GM23338 (cell line): Measurements from ENCODE around the gene UBE2G1. TPM values are rescaled to one million over a fixed set of nuclear protein-coding genes. Genes with fewer than 3 reads are reported as not detected.

Experiments used
- ATAC-seq: fragments of 200-7000 bp; cut with Tn5 transposase; 3 replicates; pipeline ENCODE4 v1.9.1; 2020
- DNase-seq: peaks from one replicate; pipeline ENCODE4 v3.0.0-alpha.2; 2015; ENCODE audit warnings: low spot score
- H2AFZ ChIP-seq: fragments of 200-600 bp; sonication (generic); 2 replicates; pipeline ENCODE4 v1.8.0; 2016; ENCODE audit warnings: antibody characterized with exemption, mild to moderate bottlenecking, moderate library complexity
- H3F3A ChIP-seq: fragments of 200-600 bp; sonication (generic); replicated peaks from 2 replicates; pipeline ENCODE4 v1.8.0; 2017; ENCODE audit warnings: antibody characterized with exemption, mixed run types, low read depth
- H3K27ac ChIP-seq: fragments of 200-600 bp; sonication (generic); 2 replicates; pipeline ENCODE4 v1.6.1; 2016; ENCODE audit warnings: low read depth
- H3K27me3 ChIP-seq: fragments of 200-600 bp; sonication (generic); 2 replicates; pipeline ENCODE4 v1.8.0; 2016; ENCODE audit warnings: mild to moderate bottlenecking, mixed run types, moderate library complexity; ENCODE audit not compliant: insufficient read depth
- H3K36me3 ChIP-seq: fragments of 200-600 bp; sonication (generic); 2 replicates; pipeline ENCODE4 v1.8.0; 2016; ENCODE audit warnings: mild to moderate bottlenecking; ENCODE audit not compliant: insufficient read depth
- H3K4me1 ChIP-seq: fragments of 200-600 bp; sonication (generic); 2 replicates; pipeline ENCODE4 v1.8.0; 2016; ENCODE audit warnings: mild to moderate bottlenecking, moderate library complexity; ENCODE audit not compliant: insufficient read depth
- H3K4me2 ChIP-seq: fragments of 200-600 bp; sonication (generic); 2 replicates; pipeline ENCODE4 v1.7.1; 2017; ENCODE audit warnings: mixed run types
- H3K4me3 ChIP-seq: fragments of 200-600 bp; sonication (generic); 2 replicates; pipeline ENCODE4 v1.6.1; 2016; ENCODE audit warnings: mixed run types
- H3K79me2 ChIP-seq: fragments of 200-600 bp; sonication (generic); replicated peaks from 2 replicates; pipeline ENCODE4 v1.8.0; 2017; ENCODE audit warnings: mild to moderate bottlenecking; ENCODE audit not compliant: insufficient read depth
- H3K9me2 ChIP-seq: fragments of 200-600 bp; sonication (generic); 2 replicates; pipeline ENCODE4 v1.8.0; 2017; ENCODE audit not compliant: insufficient read depth
- H4K20me1 ChIP-seq: fragments of 200-600 bp; sonication (generic); replicated peaks from 2 replicates; pipeline ENCODE4 v1.8.0; 2017; ENCODE audit warnings: mild to moderate bottlenecking; ENCODE audit not compliant: insufficient read depth
- H3K27ac Mint-ChIP-seq: 2 replicates; pipeline ENCODE4 v1.8.0; 2020; ENCODE audit warnings: inconsistent platforms, mild to moderate bottlenecking, moderate library complexity, mixed read lengths
- H3K27me3 Mint-ChIP-seq: 3 replicates; pipeline ENCODE4 v1.8.0; 2022; ENCODE audit warnings: low read depth, mild to moderate bottlenecking, moderate library complexity, mixed read lengths, inconsistent platforms; ENCODE audit not compliant: insufficient read depth, poor library complexity
- H3K36me3 Mint-ChIP-seq: 3 replicates; pipeline ENCODE4 v1.8.0; 2021; ENCODE audit warnings: low read depth, mild to moderate bottlenecking, inconsistent platforms, moderate library complexity, mixed read lengths
- H3K4me1 Mint-ChIP-seq: 3 replicates; pipeline ENCODE4 v1.8.0; 2020; ENCODE audit warnings: mild to moderate bottlenecking, inconsistent platforms, mixed read lengths
- H3K4me3 Mint-ChIP-seq: 3 replicates; pipeline ENCODE4 v1.8.0; 2021; ENCODE audit warnings: moderate library complexity, mild to moderate bottlenecking, inconsistent platforms, mixed read lengths
- H3K9me3 Mint-ChIP-seq: 3 replicates; pipeline ENCODE4 v1.8.0; 2020; ENCODE audit warnings: moderate library complexity, mild to moderate bottlenecking, inconsistent platforms, mixed read lengths
- CREB1 ChIP-seq: fragments of 250-450 bp; sonication (Bioruptor Pico); IDR thresholded peaks from 2 replicates; pipeline ENCODE4 v1.5.0; 2020; ENCODE audit warnings: low read depth, mild to moderate bottlenecking, moderate library complexity
- EZH2 ChIP-seq: fragments of 200-600 bp; sonication (generic); IDR thresholded peaks from one replicate; pipeline ENCODE4 v1.8.0; 2017; ENCODE audit warnings: antibody characterized with exemption, mild to moderate bottlenecking, low read depth; ENCODE audit not compliant: unreplicated experiment
- EZH2phosphoT487 ChIP-seq: fragments of 200-600 bp; sonication (generic); IDR thresholded peaks from one replicate; pipeline ENCODE4 v1.8.1; 2018; ENCODE audit warnings: antibody characterized with exemption; ENCODE audit not compliant: unreplicated experiment
- JUNB ChIP-seq: IDR thresholded peaks from one replicate; pipeline ENCODE4 v1.6.1; 2016; ENCODE audit warnings: antibody characterized with exemption; ENCODE audit not compliant: unreplicated experiment
- NANOG ChIP-seq: IDR thresholded peaks from 2 replicates; pipeline ENCODE4 v1.6.1; 2016; ENCODE audit warnings: antibody characterized with exemption, borderline replicate concordance
- POLR2AphosphoS5 ChIP-seq: IDR thresholded peaks from 2 replicates; pipeline ENCODE4 v1.6.1; 2016; ENCODE audit warnings: antibody characterized with exemption, low read depth
- STAT1 ChIP-seq: IDR thresholded peaks from one replicate; pipeline ENCODE4 v1.6.1; 2016; ENCODE audit warnings: antibody characterized with exemption; ENCODE audit not compliant: unreplicated experiment
- ZNF331 ChIP-seq: fragments of 250-450 bp; sonication (Bioruptor Pico); IDR thresholded peaks from 2 replicates; pipeline ENCODE4 v1.5.0; 2020; ENCODE audit warnings: low read depth, mild to moderate bottlenecking, moderate library complexity
- polyA plus RNA-seq: library from polyadenylated mRNA; unstranded; fragments of >200 nt; fragmentation: Nextera tagmentation; extraction: Ambion mirVana; gene quantifications from 2 replicates; pipeline ENCODE4 v1.2.1, GENCODE V29; 2016
- total RNA-seq: library from RNA; depleted of rRNA; stranded (reverse); fragments of >200 nt; shearing (Covaris generic); gene quantifications from 2 replicates; pipeline ENCODE4 v1.2.3, GENCODE V29; 2014
- TF ChIP-seq, protein P1 (sequence below): fragments of 250-450 bp; sonication (Bioruptor Pico); IDR thresholded peaks from 2 replicates; pipeline ENCODE4 v1.5.0; 2020; ENCODE audit warnings: mild to moderate bottlenecking, moderate library complexity
- TF ChIP-seq, protein P2 (sequence below): IDR thresholded peaks from 2 replicates; pipeline ENCODE4 v1.6.1; 2016; ENCODE audit warnings: antibody characterized with exemption
- TF ChIP-seq, protein P3 (sequence below): IDR thresholded peaks from one replicate; pipeline ENCODE4 v1.6.1; 2018; ENCODE audit warnings: antibody characterized with exemption; ENCODE audit not compliant: unreplicated experiment

Gene UBE2G1
- total and polyA plus RNA-seq, 2 experiments from 2014 or later, result 71.9 to 145 TPM

DNA sequence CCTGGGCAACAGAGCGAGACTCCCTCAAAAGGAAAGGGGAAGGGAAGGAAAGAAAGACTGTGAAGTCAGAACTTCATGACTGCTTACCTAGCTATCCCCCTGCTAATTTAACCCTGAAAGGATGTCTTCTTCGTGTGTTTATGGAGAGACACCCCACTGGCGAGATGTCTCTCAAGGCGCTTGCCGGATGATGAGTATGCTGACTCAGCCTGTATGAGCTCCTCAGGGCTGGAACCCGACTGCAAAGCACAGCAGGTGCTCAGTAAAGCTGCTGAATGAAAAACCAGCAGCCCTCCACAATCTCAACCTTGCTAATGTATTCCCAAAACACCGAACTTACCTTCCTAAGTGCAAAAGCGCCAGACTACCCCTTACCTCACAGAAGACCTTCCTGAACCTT is 105.0 kb downstream of the UBE2G1 start (continued):
- TF ChIP-seq, protein P1, sequence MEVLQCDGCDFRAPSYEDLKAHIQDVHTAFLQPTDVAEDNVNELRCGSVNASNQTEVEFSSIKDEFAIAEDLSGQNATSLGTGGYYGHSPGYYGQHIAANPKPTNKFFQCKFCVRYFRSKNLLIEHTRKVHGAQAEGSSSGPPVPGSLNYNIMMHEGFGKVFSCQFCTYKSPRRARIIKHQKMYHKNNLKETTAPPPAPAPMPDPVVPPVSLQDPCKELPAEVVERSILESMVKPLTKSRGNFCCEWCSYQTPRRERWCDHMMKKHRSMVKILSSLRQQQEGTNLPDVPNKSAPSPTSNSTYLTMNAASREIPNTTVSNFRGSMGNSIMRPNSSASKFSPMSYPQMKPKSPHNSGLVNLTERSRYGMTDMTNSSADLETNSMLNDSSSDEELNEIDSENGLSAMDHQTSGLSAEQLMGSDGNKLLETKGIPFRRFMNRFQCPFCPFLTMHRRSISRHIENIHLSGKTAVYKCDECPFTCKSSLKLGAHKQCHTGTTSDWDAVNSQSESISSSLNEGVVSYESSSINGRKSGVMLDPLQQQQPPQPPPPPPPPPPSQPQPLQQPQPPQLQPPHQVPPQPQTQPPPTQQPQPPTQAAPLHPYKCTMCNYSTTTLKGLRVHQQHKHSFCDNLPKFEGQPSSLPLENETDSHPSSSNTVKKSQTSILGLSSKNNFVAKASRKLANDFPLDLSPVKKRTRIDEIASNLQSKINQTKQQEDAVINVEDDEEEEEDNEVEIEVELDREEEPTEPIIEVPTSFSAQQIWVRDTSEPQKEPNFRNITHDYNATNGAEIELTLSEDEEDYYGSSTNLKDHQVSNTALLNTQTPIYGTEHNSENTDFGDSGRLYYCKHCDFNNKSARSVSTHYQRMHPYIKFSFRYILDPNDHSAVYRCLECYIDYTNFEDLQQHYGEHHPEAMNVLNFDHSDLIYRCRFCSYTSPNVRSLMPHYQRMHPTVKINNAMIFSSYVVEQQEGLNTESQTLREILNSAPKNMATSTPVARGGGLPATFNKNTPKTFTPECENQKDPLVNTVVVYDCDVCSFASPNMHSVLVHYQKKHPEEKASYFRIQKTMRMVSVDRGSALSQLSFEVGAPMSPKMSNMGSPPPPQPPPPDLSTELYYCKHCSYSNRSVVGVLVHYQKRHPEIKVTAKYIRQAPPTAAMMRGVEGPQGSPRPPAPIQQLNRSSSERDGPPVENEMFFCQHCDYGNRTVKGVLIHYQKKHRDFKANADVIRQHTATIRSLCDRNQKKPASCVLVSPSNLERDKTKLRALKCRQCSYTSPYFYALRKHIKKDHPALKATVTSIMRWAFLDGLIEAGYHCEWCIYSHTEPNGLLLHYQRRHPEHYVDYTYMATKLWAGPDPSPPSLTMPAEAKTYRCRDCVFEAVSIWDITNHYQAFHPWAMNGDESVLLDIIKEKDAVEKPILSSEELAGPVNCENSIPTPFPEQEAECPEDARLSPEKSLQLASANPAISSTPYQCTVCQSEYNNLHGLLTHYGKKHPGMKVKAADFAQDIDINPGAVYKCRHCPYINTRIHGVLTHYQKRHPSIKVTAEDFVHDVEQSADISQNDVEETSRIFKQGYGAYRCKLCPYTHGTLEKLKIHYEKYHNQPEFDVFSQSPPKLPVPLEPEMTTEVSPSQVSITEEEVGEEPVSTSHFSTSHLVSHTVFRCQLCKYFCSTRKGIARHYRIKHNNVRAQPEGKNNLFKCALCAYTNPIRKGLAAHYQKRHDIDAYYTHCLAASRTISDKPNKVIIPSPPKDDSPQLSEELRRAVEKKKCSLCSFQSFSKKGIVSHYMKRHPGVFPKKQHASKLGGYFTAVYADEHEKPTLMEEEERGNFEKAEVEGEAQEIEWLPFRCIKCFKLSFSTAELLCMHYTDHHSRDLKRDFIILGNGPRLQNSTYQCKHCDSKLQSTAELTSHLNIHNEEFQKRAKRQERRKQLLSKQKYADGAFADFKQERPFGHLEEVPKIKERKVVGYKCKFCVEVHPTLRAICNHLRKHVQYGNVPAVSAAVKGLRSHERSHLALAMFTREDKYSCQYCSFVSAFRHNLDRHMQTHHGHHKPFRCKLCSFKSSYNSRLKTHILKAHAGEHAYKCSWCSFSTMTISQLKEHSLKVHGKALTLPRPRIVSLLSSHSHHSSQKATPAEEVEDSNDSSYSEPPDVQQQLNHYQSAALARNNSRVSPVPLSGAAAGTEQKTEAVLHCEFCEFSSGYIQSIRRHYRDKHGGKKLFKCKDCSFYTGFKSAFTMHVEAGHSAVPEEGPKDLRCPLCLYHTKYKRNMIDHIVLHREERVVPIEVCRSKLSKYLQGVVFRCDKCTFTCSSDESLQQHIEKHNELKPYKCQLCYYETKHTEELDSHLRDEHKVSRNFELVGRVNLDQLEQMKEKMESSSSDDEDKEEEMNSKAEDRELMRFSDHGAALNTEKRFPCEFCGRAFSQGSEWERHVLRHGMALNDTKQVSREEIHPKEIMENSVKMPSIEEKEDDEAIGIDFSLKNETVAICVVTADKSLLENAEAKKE, result no peak
- TF ChIP-seq CREB1, result no peak
- TF ChIP-seq EZH2, result no peak

DNA sequence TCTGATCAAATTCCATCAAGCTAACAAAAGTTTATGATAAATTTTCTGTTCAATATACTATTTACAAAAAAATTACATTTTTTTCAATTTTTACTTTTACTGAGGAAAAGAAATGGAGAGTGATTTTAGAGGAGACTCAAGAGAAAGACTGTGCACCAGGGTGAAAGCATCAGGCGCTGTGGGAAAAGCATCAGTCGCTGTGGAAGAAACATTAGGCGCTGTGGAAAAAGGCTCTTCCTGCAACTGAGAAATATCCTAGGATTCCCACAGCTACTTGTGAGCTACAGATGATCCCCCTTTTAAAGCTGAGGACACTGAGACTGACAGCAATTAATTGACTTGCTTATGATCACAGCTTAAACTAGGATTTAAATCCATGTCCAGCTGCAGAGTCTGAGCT is 107.6 kb downstream of the UBE2G1 start:
- Histone ChIP-seq H4K20me1 (peaks cover 52% of the 10 kb centered on the region), H2AFZ (no peak overlapping the region), H3K27ac (no peak overlapping the region), H3F3A (0 out of 2 replicates have a peak, but pooled peaks cover 2% of the 10 kb centered on the region), H3K4me2 (no peak overlapping the region), H3K79me2 (peaks cover 99% of the 10 kb centered on the region), H3K4me1 (peaks cover 7% of the 10 kb centered on the region; the same call in 1 of the 2 replicates), H3K9me2 (no peaks in the 10 kb centered on the region), H3K4me3 (no peak overlapping the region), H3K36me3 (peaks cover 6% of the 10 kb centered on the region; the same call in 1 of the 2 replicates), H3K27me3 (no peaks in the 10 kb centered on the region)
- ATAC-seq (no peak), DNase-seq (no peak)
- Mint-ChIP-seq H3K36me3 (peaks cover 36% of the 10 kb centered on the region), H3K27me3 (no peaks in the 10 kb centered on the region), H3K27ac (no peak overlapping the region), H3K4me3 (no peak overlapping the region), H3K9me3 (peaks cover 17% of the 10 kb centered on the region), H3K4me1 (peaks cover 16% of the 10 kb centered on the region)
- TF ChIP-seq EZH2 (no peak), JUNB (no peak), POLR2AphosphoS5 (no peak), NANOG (no peak), STAT1 (no peak), EZH2phosphoT487 (no peak), ZNF331 (no peak), CREB1 (no peak)
- TF ChIP-seq, protein P2, sequence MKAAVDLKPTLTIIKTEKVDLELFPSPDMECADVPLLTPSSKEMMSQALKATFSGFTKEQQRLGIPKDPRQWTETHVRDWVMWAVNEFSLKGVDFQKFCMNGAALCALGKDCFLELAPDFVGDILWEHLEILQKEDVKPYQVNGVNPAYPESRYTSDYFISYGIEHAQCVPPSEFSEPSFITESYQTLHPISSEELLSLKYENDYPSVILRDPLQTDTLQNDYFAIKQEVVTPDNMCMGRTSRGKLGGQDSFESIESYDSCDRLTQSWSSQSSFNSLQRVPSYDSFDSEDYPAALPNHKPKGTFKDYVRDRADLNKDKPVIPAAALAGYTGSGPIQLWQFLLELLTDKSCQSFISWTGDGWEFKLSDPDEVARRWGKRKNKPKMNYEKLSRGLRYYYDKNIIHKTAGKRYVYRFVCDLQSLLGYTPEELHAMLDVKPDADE, result no peak
- TF ChIP-seq, protein P3, sequence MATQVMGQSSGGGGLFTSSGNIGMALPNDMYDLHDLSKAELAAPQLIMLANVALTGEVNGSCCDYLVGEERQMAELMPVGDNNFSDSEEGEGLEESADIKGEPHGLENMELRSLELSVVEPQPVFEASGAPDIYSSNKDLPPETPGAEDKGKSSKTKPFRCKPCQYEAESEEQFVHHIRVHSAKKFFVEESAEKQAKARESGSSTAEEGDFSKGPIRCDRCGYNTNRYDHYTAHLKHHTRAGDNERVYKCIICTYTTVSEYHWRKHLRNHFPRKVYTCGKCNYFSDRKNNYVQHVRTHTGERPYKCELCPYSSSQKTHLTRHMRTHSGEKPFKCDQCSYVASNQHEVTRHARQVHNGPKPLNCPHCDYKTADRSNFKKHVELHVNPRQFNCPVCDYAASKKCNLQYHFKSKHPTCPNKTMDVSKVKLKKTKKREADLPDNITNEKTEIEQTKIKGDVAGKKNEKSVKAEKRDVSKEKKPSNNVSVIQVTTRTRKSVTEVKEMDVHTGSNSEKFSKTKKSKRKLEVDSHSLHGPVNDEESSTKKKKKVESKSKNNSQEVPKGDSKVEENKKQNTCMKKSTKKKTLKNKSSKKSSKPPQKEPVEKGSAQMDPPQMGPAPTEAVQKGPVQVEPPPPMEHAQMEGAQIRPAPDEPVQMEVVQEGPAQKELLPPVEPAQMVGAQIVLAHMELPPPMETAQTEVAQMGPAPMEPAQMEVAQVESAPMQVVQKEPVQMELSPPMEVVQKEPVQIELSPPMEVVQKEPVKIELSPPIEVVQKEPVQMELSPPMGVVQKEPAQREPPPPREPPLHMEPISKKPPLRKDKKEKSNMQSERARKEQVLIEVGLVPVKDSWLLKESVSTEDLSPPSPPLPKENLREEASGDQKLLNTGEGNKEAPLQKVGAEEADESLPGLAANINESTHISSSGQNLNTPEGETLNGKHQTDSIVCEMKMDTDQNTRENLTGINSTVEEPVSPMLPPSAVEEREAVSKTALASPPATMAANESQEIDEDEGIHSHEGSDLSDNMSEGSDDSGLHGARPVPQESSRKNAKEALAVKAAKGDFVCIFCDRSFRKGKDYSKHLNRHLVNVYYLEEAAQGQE, result no peak
